Measurements from ENCODE around the gene DPEP2.
"Not testable (repeated sequence)": the region's sequence is repeated elsewhere in the genome, so short reads cannot be mapped to it uniquely, and the experiment has no call there.

The DPEP2 gene

DNA sequence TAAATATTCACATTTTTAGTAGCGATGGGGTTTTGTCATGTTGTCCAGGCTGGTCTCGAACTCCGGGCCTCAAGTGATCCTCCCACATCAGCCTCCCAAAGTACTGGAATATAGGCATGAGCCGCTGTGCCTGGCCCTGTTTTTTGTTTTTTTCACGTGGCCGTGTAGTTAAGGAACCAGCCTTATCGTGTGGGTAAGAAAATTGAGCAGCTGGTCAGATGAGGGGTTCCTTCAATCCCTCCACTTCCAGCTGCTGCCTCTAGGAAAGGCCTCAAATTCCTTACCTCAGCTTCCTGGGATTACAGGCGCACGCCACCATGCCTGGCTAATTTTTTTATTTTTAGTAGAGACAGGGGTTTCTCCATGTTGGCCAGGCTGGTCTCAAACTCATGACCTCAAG, 5.9 kb upstream of the DPEP2 start:
- no peak for DNase-seq (ENCODE audit: low read depth)

DNA sequence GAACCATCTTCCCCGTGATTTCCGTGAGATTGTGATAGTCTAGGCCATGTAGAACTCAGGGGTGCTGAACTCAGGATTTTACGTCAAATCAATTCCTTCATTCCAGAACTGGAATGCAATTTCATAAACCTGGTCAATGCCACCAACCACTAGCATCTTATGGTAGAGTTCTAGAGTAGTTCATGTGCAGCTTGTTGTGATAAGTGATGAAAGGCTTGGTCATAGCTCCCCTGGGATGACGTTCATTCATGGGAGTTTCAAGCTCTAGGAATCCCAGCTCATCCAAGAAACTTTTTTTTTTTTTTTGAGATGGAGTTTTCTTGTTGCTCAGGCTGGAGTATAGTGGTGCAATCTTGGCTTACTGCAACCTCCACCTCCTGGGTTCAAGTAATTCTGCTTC, 3.7 kb upstream of the DPEP2 start:
- DNase-seq (ENCODE audit: low read depth): no peak

DNA sequence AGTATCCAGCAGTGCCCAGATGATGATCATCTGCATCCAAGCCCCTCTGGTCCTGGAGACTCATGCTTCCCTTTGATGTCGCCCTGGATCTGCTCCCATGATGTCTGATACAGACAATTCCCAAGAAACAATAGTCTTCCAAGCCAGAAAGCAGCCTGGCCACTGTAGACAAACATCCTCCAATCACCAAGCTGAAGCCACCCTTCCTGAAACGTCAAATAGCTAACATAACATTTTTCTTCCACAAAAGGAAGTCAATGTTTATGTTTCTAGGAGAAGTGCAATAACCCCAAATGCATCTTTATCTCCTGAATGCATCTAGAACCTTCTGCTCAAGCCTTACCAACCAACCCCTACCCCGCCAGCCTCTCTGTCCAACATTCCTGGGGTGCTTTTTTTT, 1.2 kb upstream of the DPEP2 start:
- DNase-seq (ENCODE audit: low read depth): no peak

DNA sequence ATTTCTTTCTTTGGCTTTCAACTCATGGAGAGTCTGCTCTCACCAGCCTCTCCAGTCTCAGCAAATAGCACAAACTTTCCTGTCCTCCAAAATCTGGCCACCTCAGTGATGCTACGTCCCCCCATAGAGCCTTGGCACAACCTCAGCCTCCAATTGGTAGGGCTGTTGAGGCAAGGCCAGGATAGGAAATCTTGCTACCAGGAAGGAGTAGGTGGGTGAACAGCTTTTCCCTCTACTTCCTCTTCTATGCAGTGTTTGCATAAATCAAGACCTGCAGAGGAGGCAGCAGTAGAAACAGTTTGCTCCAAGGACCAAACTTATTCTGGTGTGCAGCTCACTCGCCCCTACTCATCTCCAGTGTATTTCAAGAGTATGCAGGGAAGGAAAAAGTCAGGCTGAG, 701 bp upstream of the DPEP2 start:
- DNase-seq (ENCODE audit: low read depth): no peak

DNA sequence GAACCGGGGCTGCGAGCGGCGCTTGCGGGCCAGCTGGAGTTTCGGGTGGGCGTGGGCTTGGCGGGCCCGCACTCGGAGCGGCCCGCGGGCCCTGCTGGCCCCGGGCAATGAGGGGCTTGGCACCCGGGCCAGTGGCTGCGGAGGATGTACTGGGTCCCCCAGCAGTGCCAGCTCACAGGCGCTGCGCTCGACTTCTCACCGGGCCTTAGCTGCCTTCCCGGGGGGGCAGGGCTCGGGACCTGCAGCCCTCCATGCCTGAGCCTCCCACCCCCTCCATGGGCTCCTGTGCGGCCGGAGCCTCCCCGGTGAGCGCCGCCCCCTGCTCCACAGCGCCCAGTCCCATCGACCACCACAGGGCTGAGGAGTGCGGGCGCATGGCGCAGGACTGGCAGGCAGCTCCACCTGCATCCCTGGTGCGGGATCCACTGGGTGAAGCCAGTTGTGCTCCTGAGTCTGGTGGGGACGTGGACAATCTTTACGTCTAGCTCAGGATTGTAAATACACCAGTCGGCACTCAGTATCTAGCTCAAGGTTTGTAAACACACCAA, 979 bp downstream of the DPEP2 start:
- DNase-seq (ENCODE audit: low read depth): not testable (repeated sequence)

DNA sequence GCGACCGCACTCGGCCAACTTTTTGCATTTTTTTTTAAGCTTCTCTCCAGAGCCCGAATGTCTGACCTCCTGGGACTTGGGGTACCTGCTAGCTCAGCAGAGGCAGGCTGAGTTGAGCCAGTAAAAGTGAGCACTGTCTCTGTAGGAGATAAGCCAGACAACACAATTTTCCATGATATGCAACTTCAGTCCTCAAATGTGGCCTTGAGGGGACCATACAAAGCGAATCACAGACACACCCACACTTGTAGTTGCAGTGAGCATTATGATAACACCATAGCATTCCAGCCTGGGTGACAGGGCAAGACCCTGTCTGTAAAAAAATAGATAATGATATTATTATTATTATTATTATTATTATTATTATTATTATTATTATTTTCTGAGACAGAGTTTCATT, 2.6 kb downstream of the DPEP2 start:
- DNase-seq (ENCODE audit: low read depth): no peak

DNA sequence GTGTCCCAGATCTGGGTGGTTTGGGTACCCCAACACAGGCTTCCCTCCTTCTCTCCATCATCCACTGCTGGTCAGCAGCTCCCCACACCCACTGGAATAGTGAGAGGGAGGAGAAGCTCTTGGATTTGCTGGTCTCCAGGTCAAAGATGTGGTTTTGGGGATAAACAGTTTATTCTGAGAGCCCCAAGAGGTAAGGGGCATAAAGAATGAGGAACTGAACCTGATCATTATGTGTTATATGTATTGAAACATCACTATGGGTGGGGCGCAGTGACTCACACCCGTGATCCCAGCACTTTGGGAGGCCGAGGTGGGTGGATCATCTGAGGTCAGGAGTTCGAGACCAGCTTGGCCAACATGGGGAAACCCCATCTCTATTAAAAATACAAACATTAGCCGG, 3.9 kb downstream of the DPEP2 start:
- DNase-seq (ENCODE audit: low read depth): no peak

DNA sequence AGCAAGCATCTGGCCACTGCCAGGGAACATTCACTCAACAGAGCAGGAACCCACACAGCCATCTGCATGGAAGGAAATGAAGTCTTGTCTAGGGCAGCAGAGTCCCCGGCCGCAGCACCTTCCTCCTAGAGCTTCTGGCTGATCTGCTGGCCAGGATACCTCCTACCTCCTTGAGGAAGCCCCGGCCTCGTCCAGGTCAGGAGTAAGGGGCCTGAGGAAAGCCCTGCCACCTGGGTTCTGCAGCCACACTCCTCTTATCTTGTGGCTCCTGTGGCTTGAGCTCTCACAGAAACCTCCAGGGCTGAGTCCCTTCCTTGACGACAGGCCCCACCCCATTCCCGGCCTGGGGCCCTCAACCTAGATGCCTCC, 5.3 kb downstream of the DPEP2 start:
- DNase-seq (ENCODE audit: low read depth): not testable (repeated sequence)

DNA sequence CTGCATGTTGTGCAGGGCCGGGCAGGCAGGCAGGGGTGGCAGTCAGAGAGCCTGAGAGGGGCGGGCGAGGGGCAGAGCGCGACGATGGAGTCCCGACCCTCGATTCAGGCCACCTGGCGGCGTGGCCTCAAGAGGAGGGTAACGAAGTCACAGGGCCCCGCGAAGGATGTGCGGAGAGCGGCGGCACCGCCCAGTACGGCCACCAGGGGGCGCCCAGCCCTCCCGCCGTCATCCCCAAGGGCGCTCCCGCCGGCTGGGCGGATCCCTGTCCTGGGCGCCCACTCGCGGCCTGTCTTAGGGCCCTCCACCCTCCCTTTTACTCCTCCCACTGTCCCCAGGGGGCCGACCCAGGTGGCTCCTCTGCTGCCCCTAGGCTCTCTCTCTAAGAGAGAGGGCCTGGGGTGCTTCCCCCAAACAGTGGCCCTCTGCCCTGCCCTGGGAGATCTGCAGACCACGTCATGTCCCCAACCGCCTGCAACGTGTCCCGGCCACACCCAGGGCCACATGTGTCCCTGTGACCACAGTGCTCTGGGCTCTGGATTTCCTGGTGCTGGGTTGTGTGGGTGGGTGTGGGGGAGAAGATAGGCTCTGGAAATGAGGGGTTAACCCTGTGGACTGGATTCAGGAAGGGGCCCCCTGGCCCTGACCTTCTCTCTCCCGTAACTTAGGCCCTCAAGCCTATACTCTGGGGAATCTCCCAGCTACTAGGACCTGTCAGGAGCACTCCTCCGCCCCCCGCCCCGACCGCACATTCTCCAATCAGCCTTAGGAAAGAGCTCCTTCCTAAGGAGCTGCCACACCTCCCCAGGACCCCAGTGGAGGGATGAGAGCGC, 5.9 kb downstream of the DPEP2 start:
- peak; percentile 76 for DNase-seq (ENCODE audit: low read depth)

DNA sequence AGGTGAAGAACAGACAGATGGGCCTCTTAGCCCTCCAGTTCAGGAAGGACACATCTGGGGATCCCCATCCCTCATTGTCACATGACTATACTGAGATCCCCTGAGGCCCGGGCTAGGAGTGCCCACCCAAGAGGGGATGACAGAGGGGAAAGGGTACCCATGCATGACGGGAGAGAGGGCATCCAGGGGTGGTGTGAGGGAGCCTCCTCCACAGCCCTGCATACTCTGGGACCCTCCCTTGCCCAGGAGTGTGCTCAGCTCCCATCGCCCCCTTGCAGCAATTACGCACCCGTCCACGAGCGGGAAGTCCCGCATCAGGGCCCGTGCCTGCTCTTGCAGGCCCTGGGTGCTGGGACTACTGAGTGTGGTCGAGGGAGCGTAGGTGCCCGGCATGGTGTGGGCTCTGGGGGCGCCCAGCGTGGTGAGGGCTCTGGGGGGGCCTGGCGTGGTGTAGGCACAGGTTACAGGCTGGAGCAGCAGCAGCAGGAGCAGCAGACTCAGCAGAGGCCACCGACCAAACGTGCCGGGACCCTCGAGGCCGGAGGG, 6.5 kb downstream of the DPEP2 start:
- no peak for DNase-seq (ENCODE audit: low read depth)

DNA sequence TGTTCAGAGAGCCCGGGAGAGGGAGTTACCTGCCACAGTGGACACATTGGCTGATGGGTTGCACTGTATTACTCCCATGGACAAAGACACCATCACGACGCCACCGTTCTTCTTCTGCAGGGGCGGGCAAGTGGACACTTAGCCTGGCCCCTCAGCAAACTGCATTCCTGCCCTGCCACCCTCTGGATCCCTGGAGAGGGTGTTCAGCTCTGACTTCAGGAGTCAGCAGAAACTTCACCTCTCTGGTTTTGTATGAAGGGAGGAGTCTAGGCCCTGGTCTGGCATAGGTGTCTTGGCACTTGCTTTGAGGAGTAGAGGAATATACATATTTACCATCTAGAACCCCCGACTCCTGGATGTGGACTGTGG, 9.3 kb downstream of the DPEP2 start:
- DNase-seq (ENCODE audit: low read depth): no peak

DNA sequence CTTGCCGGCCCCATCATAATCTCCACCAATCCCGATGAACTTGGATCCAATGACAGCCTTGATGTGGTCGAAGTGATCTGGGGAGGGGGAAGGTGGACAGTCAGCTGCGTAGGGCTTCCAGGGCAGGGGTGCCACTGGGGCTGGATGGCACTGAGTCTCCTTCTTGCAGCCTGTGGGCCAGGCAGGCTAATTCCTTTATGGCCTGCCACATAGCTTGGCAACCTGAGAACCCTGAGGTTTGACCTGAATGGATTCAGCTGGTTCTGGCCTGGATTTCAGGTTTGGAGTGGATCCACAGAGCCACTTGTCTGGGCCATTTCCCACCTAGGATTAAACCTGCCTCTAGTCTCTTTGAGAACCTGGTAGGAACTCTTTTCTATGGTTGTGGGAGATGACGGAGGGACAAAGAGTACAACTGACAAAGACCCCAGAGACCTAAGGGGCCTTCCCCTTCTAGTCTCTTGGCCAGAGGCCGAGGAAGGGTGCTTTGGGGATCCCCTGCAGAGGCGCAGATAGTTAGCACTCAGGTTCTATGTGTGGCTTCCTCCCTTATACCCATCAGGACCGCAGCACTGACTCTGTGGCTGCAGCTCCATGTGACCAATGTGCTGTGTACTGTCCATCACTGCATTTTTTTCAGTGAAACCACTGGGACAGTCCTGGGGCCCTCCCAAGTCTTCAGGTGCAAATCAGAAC, 9.8 kb downstream of the DPEP2 start:
- DNase-seq (ENCODE audit: low read depth): no peak

DNA sequence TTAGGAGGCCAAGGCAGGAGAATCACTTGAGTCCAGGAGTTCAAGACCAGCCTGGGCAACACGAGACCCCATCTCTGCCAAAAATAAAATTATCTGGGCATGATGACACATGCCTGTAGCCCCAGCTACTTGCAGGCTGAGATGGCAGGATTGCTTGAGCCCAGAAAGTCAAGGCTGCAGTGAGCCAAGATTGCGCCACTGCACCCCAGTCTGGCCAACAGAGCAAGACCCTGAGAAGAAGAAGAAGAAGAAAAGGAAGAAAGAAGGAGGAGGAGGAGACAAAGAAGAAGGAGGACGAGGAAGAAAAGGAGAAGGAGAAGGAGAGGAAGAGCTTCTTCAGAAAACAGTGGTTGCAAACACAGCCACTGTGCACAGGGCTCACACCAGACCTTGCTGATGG, 10.6 kb downstream of the DPEP2 start:
- no peak for DNase-seq (ENCODE audit: low read depth)

DNA sequence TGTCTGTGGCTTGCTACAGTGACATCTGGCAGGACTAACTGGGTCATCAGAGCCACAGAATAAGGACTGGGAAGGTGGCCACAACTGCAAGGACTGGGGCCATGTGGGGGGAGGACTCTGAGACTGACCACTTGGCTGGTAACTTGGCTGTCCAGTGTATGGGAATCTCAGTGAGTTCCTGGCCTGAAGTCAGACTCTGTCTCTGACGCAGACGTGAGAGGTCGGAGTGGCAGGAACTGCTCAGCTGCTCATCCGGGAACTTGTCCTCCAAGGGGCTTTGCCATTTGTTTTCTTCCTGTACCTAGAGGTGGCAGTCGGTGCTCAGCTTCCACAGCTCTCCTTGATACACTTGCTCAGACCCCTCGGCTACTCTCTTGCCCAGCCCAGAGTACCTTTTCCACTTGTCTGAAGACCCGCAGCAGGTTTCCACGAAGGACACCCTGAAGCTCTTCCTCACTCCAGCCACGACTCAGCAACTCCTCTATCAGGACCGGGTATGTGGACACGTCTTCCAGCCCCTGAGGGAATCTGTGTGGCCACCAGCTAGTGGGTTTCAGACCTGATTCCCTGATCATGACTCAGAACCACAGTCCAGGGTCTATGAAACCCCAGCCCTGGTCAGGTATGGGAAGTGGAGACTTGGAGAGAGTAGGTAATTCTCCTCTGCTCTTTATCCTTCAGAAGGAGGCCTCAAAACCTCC, 11.7 kb downstream of the DPEP2 start:
- no peak for DNase-seq (ENCODE audit: low read depth)

DNA sequence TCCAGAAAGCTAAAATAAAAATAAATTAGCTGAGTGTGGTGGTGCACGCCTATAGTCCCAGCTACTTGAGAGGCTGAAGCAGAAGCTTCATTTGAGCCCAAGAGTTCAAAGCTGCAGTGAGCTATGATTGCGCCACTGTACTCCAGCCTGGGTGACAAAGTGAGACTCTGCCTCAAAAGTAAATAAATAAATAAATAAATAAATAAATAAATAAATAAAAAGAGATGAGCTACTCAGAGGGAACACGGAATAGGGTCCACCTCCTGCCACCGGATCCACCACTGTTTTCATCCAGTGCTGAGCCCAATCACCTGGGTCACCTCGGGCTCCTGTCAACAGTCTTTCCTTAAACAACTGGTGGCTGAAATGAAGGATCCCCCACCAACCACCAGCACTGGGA, 12.3 kb downstream of the DPEP2 start:
- DNase-seq (ENCODE audit: low read depth): no peak

DNA sequence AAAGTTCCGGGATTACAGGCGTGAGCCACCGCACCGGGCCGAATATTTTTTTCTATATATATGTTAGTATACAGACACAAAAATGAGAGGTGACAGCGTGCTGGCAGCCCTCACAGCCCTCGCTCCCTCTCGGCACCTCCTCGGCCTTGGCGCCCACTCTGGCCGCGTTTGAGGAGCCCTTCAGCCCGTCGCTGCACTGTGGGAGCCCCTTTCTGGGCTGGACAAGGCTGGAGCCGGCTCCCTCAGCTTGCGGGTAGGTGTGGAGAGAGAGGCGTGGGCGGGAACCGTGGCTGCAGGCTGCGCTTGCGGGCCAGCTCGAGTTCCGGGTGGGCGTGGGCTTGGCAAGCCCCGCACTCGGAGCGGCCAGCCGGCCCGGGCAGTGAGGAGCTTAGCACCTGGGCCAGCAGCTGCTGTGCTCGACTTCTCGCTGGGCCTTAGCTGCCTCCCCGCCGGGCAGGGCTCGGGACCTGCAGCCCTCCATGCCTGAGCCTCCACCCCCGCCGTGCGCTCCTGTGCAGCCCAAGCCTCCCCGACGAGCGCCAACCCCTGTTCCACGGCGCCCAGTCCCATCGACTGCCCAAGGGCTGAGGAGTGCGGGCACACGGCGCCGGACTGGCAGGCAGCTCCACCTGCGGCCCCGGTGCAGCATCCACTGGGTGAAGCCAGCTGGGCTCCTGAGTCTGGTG, 17.1 kb downstream of the DPEP2 start:
- no peak for DNase-seq (ENCODE audit: low read depth)

DNA sequence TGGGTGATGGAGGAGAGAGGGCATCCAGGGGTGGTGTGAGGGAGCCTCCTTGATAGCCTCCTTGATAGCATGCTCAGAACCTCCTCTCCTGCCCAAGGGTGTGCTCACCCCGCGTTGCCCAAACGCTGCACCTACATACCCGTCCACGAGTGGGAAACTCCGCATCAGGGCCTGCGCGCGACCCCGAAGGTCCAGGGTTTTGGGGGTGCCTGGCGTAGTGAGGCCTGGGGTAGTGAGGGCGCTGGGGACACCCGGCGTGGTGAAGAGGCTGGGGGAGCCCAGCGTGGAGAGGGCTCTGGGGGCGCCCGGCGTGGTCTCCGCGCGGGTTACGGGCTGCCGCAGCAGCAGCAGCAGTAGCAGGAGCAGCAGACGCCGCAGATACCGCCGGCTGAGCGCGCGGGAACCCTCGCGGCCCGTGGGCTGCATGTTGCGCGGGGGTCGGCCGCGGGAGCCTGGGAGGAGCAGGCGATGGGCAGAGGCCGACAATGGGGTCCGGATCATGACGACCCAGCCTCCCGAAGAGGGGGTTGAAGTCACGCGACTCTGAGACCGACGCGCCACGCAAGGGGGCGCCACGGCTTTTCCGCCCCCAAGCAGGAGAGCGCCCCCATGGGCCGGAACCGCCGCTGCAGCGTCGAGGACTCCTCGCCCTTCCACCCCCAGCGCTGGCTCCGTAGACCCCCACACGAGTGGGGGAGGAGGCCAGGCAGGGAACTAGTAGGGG, 19.2 kb downstream of the DPEP2 start, which contains the start of gene DPEP3:
DPEP3 (minus strand) TSS at position 545 of the 724 bp plus-strand sequence; CDS start at position 426, 119 bp downstream.
- DNase-seq (ENCODE audit: low read depth): no peak

DNA sequence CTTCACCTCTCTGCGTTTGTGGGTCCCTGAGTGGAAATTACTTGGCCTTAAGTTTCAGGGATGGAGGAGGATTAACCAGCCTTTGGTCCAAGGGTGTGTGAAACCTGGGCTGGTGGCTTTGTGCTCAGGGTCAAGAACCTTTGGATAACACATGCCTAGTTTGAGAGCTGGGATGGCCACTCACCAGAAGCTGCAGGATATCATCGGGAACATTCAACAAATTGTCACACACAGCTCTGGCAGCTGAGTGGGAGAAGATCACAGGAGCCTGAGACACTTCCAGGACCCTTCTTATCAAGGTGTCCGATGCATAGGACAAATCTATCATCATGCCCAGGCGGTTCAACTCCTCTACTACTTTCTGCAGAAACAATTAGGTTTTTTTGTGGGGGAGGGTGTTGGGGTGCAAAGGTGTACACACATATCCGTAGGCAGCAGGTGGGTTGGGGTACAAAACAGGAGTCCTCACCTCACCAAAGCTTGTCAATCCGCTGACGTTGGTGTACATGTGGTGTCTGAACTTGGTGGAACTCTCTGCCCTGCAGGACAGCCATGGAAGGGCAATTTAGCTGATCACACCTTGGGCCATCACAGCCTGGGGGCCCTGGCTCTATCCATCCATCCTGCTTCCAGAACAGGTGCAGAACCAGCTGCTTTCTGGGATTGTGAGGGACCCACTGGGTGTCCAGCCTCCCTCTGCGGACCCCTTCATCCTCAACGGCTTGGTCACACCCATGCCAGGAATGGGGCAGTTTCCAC, 21.6 kb downstream of the DPEP2 start:
- DNase-seq (ENCODE audit: low read depth): no peak

DNA sequence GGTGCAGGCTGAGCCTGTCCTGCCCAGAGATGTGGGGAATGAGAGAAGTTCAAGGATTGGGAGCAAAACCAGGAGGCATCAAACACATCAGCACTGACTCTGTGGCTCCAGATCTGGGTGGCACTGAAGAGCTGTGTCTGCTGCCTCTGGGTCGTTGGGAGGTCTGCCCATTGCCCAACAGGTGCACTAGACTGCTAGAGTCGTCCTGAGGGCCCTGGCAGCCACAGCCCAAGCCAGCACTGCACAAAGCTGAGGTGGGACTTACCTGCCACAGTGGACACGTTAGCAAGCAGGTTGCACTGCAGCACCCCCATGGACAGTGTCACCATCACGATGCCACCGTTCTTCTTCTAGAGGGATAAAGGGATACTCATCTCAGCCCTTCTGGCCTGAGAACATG, 22.3 kb downstream of the DPEP2 start:
- no peak for DNase-seq (ENCODE audit: low read depth)

DNA sequence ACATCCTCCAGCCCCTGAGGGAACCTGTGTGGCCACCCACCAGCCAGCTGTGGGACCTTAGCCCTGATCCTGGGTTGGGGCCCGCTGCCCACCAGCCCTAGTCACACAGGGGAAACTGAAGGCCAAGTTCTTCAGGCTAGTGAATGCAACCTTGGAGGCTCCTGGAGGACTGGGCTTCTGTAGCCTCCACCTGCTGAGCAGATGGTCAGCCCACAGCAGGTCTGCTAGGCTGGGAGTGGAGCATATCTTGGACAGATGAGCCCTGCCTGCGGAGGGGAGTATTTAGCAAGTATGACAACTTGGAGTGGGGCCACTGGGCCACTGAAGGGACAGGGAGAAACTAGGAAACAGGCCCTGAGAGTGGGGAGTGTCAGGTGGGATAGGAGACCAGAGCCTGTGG, 23.1 kb downstream of the DPEP2 start:
- no peak for DNase-seq (ENCODE audit: low read depth)
